GM21360 (cell line): ENCODE measurements around the gene PEPD.

ENCODE experiments used
- ATAC-seq: cut with Tn5 transposase; IDR thresholded peaks from one replicate; pipeline ENCODE4 v1.9.1; 2021; ENCODE audit warnings: mild to moderate bottlenecking, moderate library complexity; ENCODE audit not compliant: unreplicated experiment

PEPD gene

GRCh38 chr19:33343301-33343700 is 178.3 kb downstream of the PEPD start:
- no peak for ATAC-seq

DNA sequence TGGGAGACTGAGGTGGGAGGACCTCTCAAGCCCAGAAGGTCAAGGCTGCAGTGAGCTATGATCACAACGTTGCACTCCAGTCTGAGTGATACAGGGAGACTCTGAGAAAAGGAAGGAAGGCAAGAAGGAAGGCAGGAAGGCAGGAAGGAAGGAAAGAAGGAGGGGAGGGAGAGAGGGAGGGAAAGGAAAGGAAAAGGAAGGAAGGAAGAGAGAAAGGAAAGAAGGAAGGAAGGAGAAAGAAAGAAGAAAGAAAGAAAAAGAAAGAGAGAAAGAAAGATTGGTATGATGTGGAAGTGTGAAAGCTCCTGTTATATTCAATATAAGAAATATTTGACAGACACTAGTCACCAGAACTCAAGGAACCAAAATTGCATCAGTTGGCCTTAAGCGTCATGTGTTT is 180.6 kb downstream of the PEPD start:
- no peak for ATAC-seq

GRCh38 chr19:33339016-33339984 is 182.3 kb downstream of the PEPD start:
- ATAC-seq, result no peak
